Fibroblast of skin of left quadriceps (primary cell): ENCODE results near the gene VCL.
"Not testable (repeated sequence)": the region's sequence is repeated elsewhere in the genome, so short reads cannot be mapped to it uniquely, and the experiment has no call there.

ENCODE experiments used
- DNase-seq, 2 experiments: peaks; one replicate each; pipeline ENCODE4 v3.0.0-alpha.2; 2013; ENCODE audit warnings: low read depth in 2 of 2

Gene VCL

DNA sequence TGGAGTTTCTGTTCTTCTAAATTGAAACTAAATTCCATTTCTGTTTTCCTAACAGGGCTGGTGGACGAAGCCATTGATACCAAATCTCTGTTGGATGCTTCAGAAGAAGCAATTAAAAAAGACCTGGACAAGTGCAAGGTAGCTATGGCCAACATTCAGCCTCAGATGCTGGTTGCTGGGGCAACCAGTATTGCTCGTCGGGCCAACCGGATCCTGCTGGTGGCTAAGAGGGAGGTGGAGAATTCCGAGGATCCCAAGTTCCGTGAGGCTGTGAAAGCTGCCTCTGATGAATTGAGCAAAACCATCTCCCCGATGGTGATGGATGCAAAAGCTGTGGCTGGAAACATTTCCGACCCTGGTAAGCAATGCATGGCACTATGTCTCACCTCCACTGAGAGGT lies 107.1 kb downstream of the VCL start:
- DNase-seq: no peak

DNA sequence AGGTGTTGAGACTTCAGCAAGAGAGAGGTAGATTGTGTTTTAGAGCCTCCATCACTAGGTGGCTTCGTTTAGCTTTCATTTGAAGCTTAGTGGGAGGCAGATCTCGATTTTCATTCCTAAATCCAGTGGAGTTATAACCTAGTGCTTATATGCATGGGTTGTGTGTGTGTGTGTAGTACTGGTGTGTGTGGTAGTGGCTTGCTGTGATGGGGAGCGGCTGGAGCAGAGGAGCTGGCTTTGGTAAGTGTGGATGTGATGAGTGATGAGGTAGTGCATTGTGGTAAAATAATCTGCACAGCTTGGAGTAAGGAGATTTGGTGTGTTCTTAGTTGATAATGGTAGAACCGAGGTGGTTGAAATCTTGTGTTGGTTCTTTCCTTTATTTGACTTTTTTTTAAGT lies 109.5 kb downstream of the VCL start:
- no peak for DNase-seq

DNA sequence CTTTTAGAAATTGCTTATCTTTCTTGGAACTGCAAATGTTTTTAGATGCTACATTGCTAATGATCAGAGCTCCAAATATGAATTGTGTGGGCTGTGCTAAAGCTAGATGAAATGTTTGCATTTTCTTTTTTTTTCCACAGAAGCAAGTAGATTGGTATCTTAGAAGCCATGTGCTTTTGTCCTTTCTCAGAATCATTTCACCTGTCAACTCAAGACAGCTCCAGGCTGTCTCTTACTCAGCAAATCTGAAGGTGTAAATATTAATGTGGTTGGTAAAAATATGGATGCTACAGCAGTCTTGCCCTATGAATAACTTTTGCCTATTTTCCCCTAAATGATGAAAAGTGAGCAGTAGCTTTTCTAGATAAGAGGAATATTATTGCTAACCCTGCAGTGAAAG lies 111.5 kb downstream of the VCL start:
- DNase-seq: no peak

DNA sequence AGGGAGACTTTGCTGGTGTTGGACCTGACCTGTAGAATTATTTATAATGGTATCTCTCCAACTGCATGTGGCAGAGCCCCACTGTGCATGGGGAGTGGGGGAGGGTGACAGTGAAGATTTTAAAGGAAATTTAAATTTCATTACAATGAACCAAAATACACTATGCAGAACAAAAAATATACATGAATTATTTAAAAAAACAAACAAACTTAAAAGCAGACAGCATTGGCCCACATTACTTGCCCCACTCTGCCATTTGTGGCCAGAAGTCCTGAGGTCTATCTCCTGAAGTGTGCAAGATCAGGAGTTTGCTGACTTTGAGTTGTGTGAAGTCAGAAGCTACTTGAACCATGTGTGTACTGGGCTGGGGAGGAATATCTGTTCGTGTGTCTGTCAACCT lies 112.2 kb downstream of the VCL start:
- DNase-seq: no peak

GRCh38 chr10:74111799-74112198 lies 113.9 kb downstream of the VCL start:
- DNase-seq: no peak

- no peak for DNase-seq
Observed at GRCh38 chr10:74113546-74113945, 115.6 kb downstream of the VCL start.

DNA sequence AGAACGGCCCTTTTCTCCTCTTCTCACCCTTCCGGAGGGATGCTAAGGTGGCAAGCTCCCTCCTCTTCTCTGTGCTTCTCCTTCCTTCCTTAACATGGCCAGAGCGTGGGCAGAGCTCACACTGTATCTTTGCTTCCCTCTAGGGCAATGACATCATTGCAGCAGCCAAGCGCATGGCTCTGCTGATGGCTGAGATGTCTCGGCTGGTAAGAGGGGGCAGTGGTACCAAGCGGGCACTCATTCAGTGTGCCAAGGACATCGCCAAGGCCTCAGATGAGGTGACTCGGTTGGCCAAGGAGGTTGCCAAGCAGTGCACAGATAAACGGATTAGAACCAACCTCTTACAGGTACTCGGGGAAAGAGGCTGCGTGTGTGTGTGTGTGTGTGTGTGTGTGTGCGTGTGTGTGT lies 116.1 kb downstream of the VCL start:
- no peak for DNase-seq

DNA sequence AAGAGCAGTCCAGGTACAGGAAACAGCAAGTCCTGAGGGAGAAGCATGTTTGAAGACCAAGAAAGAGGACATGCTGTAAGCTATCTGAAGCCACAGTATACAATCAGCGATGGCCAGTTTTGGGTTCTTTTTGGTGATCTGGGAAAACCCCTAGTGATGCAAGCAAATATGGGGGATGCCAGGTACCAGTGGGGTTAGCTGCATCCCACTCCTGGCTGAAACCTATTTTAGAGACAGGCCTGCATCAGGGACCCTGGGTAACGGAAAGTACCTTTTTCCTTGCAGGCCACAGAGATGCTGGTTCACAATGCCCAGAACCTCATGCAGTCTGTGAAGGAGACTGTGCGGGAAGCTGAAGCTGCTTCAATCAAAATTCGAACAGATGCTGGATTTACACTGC lies 119.8 kb downstream of the VCL start:
- DNase-seq: no peak

GRCh38 chr10:74118804-74119203 lies 120.9 kb downstream of the VCL start:
- no peak for DNase-seq

DNA sequence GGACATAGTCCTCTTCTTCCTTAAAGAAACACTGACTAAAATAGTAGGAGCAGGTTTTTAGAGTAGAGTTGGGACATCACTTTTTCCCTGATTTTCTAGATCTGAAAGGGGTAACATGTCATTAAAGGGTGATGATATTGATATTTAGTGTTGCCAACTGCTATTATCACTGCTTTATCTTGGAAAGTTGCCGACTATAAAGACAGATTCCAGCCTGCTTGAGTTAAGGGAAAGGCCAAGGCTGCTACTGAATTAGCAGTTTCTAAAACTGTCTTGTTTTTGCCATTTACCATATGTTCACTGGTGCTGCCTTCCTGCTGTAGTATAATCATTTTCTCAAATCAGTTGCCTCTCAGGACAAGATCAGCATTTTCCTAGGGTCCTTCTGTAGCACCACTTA lies 123.0 kb downstream of the VCL start:
- DNase-seq: no peak

DNA sequence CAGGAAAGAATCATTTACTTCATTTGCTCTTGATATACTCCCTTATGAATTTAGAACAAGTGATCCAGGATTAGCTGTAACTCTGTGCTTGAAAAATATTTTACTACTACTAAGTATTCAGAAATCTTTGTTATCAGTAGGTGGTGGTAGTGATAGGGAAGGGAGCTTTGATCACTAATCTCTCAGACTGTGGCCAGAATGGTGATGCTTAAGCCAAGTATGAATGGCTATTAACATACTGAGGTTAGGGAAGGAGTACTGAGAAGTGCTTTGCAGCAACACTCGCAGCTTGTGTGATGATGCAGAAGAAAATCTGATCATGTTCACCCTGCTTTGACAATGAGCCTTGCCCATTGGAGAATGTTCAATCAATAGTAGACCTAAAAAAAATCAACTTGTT lies 123.5 kb downstream of the VCL start:
- DNase-seq: no peak

DNA sequence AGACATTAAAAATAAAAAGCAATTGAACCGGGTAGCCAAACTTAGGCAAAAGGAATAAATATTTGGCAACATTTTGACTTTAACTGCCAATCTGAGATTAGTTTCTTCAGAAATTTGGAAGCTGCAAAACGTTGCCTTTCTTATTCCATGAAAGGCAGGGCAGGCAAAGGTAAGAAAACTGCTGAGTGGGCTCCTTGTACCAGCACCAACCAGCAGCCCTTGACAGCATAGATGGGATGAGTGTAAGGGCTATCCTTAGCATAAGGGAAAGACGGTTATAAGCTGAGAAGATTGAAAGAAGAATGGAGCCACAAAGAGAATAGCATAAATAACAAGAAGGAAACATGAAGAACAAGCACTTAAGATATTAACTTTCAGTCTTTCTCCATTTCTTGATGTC lies 124.1 kb downstream of the VCL start:
- DNase-seq: no peak

- no peak for DNase-seq
Observed at GRCh38 chr10:74123081-74123480, 125.2 kb downstream of the VCL start.

- DNase-seq: no peak
Observed at GRCh38 chr10:74133923-74134820, 136.3 kb downstream of the VCL start.

- no peak for DNase-seq
Observed at GRCh38 chr10:74135452-74135851, 137.5 kb downstream of the VCL start.

DNA sequence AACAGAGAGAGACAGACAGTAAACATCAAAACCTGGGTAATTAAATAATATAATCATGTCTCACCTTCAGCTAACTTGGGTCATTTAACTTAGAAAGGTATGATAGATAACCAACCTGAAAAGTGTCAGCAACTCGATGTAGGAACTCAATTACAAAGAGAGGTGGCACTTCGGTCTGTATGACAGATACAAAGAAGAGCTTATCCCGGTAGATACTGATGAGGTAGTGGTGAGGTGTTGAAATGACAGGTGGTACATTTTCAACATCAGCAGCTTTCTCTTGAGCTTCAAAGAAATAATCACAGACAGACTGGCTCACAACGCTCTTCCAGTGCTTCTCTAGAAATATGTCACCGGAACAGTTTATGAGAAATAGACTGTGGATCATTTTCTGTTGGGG lies 140.1 kb downstream of the VCL start:
- no peak for DNase-seq

DNA sequence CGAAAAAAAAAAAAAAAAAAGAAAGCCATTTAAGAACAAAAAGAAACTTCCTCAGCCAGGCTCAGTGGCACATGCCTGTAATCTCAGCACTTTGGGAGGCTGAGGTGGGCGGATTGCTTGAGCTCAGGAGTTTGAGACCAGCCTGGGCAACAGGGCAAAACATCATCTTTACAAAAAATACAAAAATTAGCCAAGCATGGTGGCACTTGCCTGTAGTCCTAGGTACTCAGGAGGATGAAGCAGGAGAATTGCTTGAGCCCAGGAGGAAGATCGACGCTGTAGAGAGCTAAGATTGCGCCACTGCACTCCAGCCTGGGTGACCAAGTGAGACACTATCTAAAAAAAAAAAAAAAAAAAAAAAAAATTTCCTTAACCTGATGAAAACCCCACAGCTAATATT lies 140.7 kb downstream of the VCL start:
- DNase-seq: not testable (repeated sequence)

- DNase-seq: no peak
Observed at GRCh38 chr10:74139981-74140380, 142.1 kb downstream of the VCL start.

DNA sequence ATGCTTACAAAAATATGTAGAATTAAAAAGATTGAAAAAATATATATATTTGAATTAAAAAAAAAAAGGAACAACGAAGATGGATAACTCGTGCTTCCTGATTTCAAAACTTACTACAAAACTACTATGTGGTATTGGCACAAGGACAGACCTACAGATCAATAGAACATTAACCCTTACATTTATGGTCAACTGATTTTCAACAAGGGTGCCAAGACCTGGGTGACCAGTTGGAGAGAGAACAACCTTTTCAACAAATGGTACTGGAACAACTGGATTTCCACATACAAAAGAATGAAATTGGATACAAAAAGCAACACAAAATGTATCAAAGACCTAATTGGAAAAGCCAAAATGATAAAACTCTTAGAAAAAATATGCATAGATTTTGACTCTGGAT lies 142.6 kb downstream of the VCL start:
- DNase-seq: no peak

GRCh38 chr10:74145133-74145532 lies 147.2 kb downstream of the VCL start:
- peak; percentile 72 to 78 for DNase-seq

GRCh38 chr10:74146980-74147379 lies 149.1 kb downstream of the VCL start:
- DNase-seq: not testable (repeated sequence)

DNA sequence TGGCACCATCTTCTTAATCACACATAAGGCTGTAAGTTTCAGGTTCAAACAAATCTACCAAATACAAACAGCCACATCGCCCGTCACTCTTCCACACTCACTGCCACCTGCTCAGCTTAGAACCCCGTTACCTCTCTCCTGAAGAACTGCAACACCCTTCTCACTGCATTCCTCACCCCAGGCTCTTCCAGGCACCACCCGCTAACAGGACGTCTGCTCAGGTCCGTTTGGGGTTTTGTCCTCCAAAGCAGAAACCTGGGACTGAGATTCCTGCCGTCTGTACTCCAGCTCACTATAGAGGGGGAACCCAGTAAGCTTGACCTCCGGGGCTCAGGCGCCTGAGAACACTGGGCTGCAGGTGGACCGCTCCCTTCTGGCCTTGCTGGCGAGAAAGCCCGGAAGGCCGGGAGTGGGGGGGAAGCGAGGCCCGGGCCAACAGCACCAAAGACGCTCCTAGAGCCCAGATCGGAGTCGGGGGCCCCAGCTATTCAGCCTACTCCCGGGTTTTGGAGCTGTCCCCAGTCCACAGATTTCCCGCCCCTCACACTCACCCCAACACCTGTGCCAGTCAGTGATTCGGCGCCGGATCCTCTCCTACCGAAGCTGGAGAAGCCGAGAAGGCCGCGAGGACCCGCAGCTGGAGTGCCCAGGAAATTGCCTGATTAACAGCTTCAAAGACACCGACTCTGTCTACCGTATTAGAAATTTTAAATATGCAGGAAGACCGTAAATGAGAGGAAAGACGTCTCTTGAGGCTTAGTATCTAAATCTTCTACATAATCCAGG lies 152.5 kb downstream of the VCL start, which contains the start of gene AP3M1:
Gene AP3M1 (minus strand): TSS at position 625 of the 786 bp plus-strand sequence. CDS start 12,449 bp downstream, outside the sequence.
- no peak for DNase-seq
